ENCODE data around the gene LAMTOR2. TPM values are rescaled to one million over a fixed set of nuclear protein-coding genes. Genes with fewer than 3 reads are reported as not detected.

LAMTOR2 gene
- total and polyA plus RNA-seq, 2 of the 8 experiments (the other 6 are each of a cell fraction or from before 2014, with no cell fraction given), result 54.7 to 122 TPM

- H2AFZ ChIP-seq (ENCODE audit: low read length), result no peak overlapping the region
- peaks cover 0 to 5% of the 10 kb centered on the region in 2 experiments for H4K20me1 ChIP-seq (replicated peaks in 1 of 2; ENCODE audit: control insufficient read depth in 1 of 2, insufficient read depth in 2 of 2, low read length in 2 of 2)
- FAIRE-seq (no peak), DNase-seq (ENCODE audit: low read depth in 1 of 2, low spot score in 2 of 2) (no peak)
- H2BK15ac ChIP-seq (ENCODE audit: low read length), result peak overlapping the region; percentile 88; the same call in 1 of the 2 replicates
- H4K5ac ChIP-seq (ENCODE audit: insufficient read length, low read depth, low read length), result no peak overlapping the region
- peaks cover 7% of the 10 kb centered on the region; the same call in 1 of the 2 replicates for H3K23me2 ChIP-seq (ENCODE audit: low read depth, low read length)
- TF ChIP-seq SRF (IDR thresholded peaks at IDR 0.05; ENCODE audit: low read depth, low read length), result no peak
- H3K27ac ChIP-seq (ENCODE audit: low read depth, low read length), result peak overlapping the region; percentile 76; the same call in 1 of the 2 replicates
- H3K23ac ChIP-seq (ENCODE audit: insufficient read length), result no peak overlapping the region
- no peak overlapping the region for H3K4me3 ChIP-seq (ENCODE audit: extremely low read depth in 1 of 4, insufficient read depth in 2 of 4, low read depth in 3 of 4, low read length in 4 of 4)
- peak overlapping the region; percentile 89 for H2AK5ac ChIP-seq (ENCODE audit: low read depth, low read length)
- no peaks in the 10 kb centered on the region; a peak in 1 of 7 replicates for H3K27me3 ChIP-seq (replicated peaks in 1 of 4; ENCODE audit: control insufficient read depth in 3 of 4, extremely low read depth in 1 of 4, insufficient read depth in 3 of 4, low read length in 3 of 4)
- no peak overlapping the region for H4K8ac ChIP-seq (ENCODE audit: extremely low read depth, insufficient read depth, low read length)
- H3K4ac ChIP-seq (replicated peaks; ENCODE audit: insufficient read length, low read depth, low read length), result peak overlapping the region; percentile 76
- no peaks in the 10 kb centered on the region for H3K36me3 ChIP-seq (ENCODE audit: control insufficient read depth in 2 of 4, insufficient read depth in 4 of 4, low read length in 3 of 4)
- H4K91ac ChIP-seq (replicated peaks; ENCODE audit: insufficient read length, low read length), result peak overlapping the region; percentile 29
- POLR2A ChIA-PET (ENCODE audit: partially characterized antibody), result interaction anchor here (0.8 to 29.6 kb wide), 5 partner anchors 8 to 51 kb away, joined by 3 to 763 read pairs (median 4); partner anchors contain the start of genes LMNA and MEX3A
- H3K14ac ChIP-seq (ENCODE audit: insufficient read length), result no peak overlapping the region
- H3K18ac ChIP-seq (ENCODE audit: extremely low read depth, low read length), result peak overlapping the region; percentile 24; the same call in 1 of the 2 replicates
- no peak overlapping the region for H2BK120ac ChIP-seq (replicated peaks; ENCODE audit: low read depth, low read length)
- H3K9ac ChIP-seq (replicated peaks in 1 of 4; ENCODE audit: extremely low read depth in 1 of 4, low read depth in 3 of 4, low read length in 3 of 4), result no peak overlapping the region; a peak in 2 of 7 replicates
- H3K79me2 ChIP-seq (ENCODE audit: control insufficient read depth in 1 of 2, insufficient read depth in 2 of 2, low read length in 2 of 2), result no peaks in the 10 kb centered on the region
- peaks cover 10 to 37% (median 32%) of the 10 kb centered on the region in 4 experiments for H3K4me1 ChIP-seq (replicated peaks in 1 of 4; ENCODE audit: control insufficient read depth in 3 of 4, insufficient read depth in 4 of 4, low read length in 3 of 4)
- H3K4me2 ChIP-seq (ENCODE audit: insufficient read depth in 1 of 2, low read depth in 2 of 2, low read length in 2 of 2), result no peak overlapping the region
- no peak overlapping the region for H3K56ac ChIP-seq (replicated peaks; ENCODE audit: insufficient read length, low read depth, low read length)
- no peak overlapping the region; the same call in 1 of the 2 replicates for H2BK5ac ChIP-seq (ENCODE audit: low read depth, low read length)
- CTCF ChIA-PET (ENCODE audit: partially characterized antibody), result interaction anchor here (1.6 to 29.5 kb wide), 4 partner anchors 8 to 37 kb away, joined by 3 to 1994 read pairs (median 120); partner anchors contain the start of genes LMNA and MEX3A
- H2BK20ac ChIP-seq (ENCODE audit: low read length), result peak overlapping the region; percentile 93; the same call in 1 of the 2 replicates
- WGBS, 2 experiments (ENCODE audit: extremely low coverage in 1 of 2, insufficient coverage in 1 of 2, insufficient read length in 1 of 2, insufficient replicate concordance in 2 of 2, low coverage in 1 of 2, low lambda C conversion rate in 2 of 2, missing lambda C conversion rate in 1 of 2), result 79% methylated on average over 9 of the region's 9 CpGs; no CpG with 5 or more reads in 1 of the 2 experiments
- peak overlapping the region; percentile 97 for H2BK12ac ChIP-seq (ENCODE audit: low read depth, low read length)
- H3K79me1 ChIP-seq (ENCODE audit: low read depth, low read length), result peaks cover 4% of the 10 kb centered on the region; the same call in 1 of the 2 replicates
- H3K9me3 ChIP-seq (ENCODE audit: insufficient read depth in 2 of 2, low read depth in 1 of 2, low read length in 1 of 2), result no peaks in the 10 kb centered on the region
Measured at GRCh38 chr1:156103521-156103947, 49.0 kb downstream of the LAMTOR2 start.
